Heart left ventricle (tissue), 16 donors: ENCODE data around the gene TMEM52. TPM values are rescaled to one million over a fixed set of nuclear protein-coding genes. Genes with fewer than 3 reads are reported as not detected.

Source experiments
- ATAC-seq, 4 donors: fragments of 200-7000 bp; cut with Tn5 transposase; one replicate each; pipeline ENCODE4 v1.9.1; 2020 to 2022; ENCODE audit warnings: moderate library complexity in 4 of 4, mild to moderate bottlenecking in 3 of 4, moderate number of reproducible peaks in 1 of 4
- DNase-seq, 5 donors: peaks; one replicate each; pipeline ENCODE4 v3.0.0-alpha.2; 2020
- H3K27ac ChIP-seq, 12 donors: fragments of 200-600 bp; sonication (generic) in 4 of 12; one replicate each; pipeline versions ENCODE4 v1.5.0 to v1.8.0; 2016 to 2022; ENCODE audit warnings: mild to moderate bottlenecking in 2 of 12
- H3K27me3 ChIP-seq, 9 donors: fragments of 200-600 bp; sonication (generic) in 2 of 9; one replicate each; pipeline versions ENCODE4 v1.5.1 to v1.8.0; 2016 to 2022; ENCODE audit warnings: mild to moderate bottlenecking in 3 of 9
- H3K36me3 ChIP-seq, 9 donors: fragments of 200-600 bp; sonication (generic) in 2 of 9; one replicate each; pipeline versions ENCODE4 v1.5.0 to v1.8.0; 2018 to 2022; ENCODE audit warnings: mild to moderate bottlenecking in 2 of 9
- H3K4me1 ChIP-seq, 12 donors: fragments of 200-600 bp; sonication (generic) in 4 of 12; one replicate each; pipeline versions ENCODE4 v1.5.0 to v1.8.0; 2016 to 2022; ENCODE audit warnings: mild to moderate bottlenecking in 3 of 12
- H3K4me3 ChIP-seq, 12 donors: fragments of 200-600 bp; sonication (generic) in 4 of 12; one replicate each; pipeline versions ENCODE4 v1.5.0 to v1.8.0; 2017 to 2022; ENCODE audit warnings: mild to moderate bottlenecking in 9 of 12, moderate library complexity in 4 of 12
- H3K9me3 ChIP-seq, 12 donors: fragments of 200-600 bp; sonication (generic) in 4 of 12; one replicate each; pipeline versions ENCODE4 v1.5.0 to v1.8.0; 2016 to 2022; ENCODE audit warnings: mild to moderate bottlenecking in 1 of 12
- POLR2A ChIP-seq, 2 donors: fragments of 450-650 bp; IDR thresholded peaks; one replicate each; pipeline ENCODE4 v1.6.1; 2017; ENCODE audit warnings: antibody characterized with exemption in 2 of 2, mild to moderate bottlenecking in 2 of 2, moderate library complexity in 2 of 2
- WGBS, 4 donors: extraction: QIAGEN DNeasy Blood & Tissue Kit in 2 of 4; methylation state at CpG; one replicate each; pipeline versions ENCODE4 v1.1.5 to v1.1.7; 2013 to 2018; 5-methylcytosine and 5-hydroxymethylcytosine counted together
- intact Hi-C, 10 donors: fragments of 100-400 bp; cut with DNase I; formaldehyde crosslinking; loops; one replicate each; pipeline versions ENCODE4 v1.11.1 to v1.14.2; 2022
- polyA plus RNA-seq, 2 donors: library from polyadenylated mRNA; stranded (reverse); fragments of 200-250 nt; gene quantifications; one replicate each; pipeline ENCODE4 v1.2.3, GENCODE V29; 2013
- total RNA-seq, 9 donors: library from RNA; depleted of rRNA in 2 of 9; stranded (reverse); fragments of >200 nt in 2 of 9; fragmentation: NEBNext Ultra II Directional in 3 of 9; extraction: Animal tissue kit (Norgen Biotek cat#: 25700) in 3 of 9; gene quantifications; one replicate each; pipeline versions ENCODE4 v1.1.0 to v1.2.4, GENCODE V29; 2016 to 2023
- TF ChIP-seq, protein P1 (sequence below), 12 donors: fragments of 200-600 bp; sonication (generic) in 4 of 12; IDR thresholded peaks; one replicate each; pipeline versions ENCODE4 v1.5.0 to v1.8.0; 2018 to 2022; ENCODE audit warnings: antibody characterized with exemption in 12 of 12, mild to moderate bottlenecking in 5 of 12
- donor health status: ischemic (EF 13 %, LVEDD 7.1; RV severe dilation, severe dysfunction).
- donor health status: healthy with polysubstance abuse.
- donor health status: DM: no; HTN: yes; CAD: no.
- donor health status: DM: no; HTN: no; CAD: no.
- donor health status: ischemic (EF 25% LVEDD 6.9; RV normal size, moderate dysfunction).
- donor health status: ischemic (EF 25% LVEDD 5.7; RV mildly dilated, moderate dysfunction).
- donor health status: healthy.
- donor health status: DM: yes; HTN: yes; CAD: no.
- donor health status: ischemic (EF 35%, LVEDD 5.7; RV mildly dilated, moderate dysfunction).
- donor health status: nonischemic (EF 11% LVEDD 7.7; RV severe dilation, severe dysfunction).
- donor health status: DM: yes; HTN: yes; CAD: no.
- donor health status: PGD.
- donor health status: ischemic (EF 29% LVEDD 5.4; RV normal size, mild dysfunction).
- donor health status: nonischemic (EF 23%, LVEDD 6.1; RV moderate dilation, normal function).

The TMEM52 gene
- total and polyA plus RNA-seq, 11 donors, result 0.35 to 7.9 (median 1.1) TPM

DNA sequence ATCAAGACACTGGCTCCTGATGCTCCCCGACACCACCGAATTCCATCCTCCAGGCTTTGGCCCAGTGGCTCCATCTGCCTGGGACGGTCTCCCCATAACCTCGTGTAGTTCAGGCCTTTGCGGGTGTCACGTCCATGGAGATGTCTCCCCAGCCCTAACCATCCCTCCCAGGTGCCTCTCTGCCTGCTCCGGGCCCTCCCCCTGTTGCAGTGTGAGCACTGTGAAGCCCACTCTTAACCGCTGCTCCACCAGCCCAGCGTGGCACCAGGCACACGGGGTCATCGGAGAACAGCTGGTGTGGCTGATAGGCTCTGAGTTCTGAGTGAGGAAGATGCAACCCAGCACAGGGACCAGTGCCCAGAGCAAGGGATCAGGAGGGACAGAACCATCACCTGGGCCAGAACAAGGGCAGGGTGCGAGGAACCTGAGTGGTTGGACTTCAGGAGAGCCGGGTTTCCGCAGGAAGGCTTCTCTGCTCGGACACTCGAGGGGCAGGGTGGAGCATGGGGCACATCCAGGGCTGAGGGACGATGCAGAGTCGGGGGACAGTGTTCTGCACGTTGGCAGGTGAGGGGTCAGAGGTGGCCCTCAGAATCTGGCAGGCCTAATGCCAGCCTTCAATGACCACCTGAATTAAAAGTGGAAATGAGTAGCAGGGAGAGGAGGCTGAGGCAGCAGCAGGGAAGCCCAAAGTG, 25.6 kb downstream of the TMEM52 start:
- peak in 1 of 5 donors; percentile 59 for DNase-seq
- no peaks in the 10 kb centered on the region for H3K36me3 ChIP-seq
- H3K27ac ChIP-seq, result peak overlapping the region in 1 of 12 donors; percentile 63

DNA sequence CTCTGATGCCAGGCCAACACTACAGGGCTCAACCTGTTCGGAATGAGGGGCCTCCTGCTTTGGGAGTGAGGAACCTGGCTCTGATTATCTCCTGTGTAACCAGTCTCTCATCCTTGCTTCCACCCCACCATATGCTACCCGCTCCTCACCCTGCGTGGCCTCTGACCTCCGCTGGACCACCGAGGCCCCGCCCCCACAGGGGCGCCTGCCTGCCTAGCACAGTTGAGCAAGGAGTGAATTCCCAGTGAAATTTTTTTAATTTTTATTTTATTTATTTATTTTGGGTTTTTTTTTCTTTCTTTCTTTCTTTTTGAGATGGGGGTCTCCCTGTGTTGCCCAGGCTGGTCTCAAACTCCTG, 26.3 kb downstream of the TMEM52 start:
- intact Hi-C loops, result loop anchor here in 8 of 10 donors (1.0 to 10.0 kb wide), 6 partner anchors 15 to 118 kb away; partner anchors contain the start of gene NADK (in 2 of the 8)
- peaks cover 0 to 4% (median 0%) of the 10 kb centered on the region in 9 donors for H3K27me3 ChIP-seq
- H3K27ac ChIP-seq, result peak overlapping the region in 2 of 12 donors; percentile 96 to 97
- ATAC-seq, result no peak
- DNase-seq, result no peak
- no peaks in the 10 kb centered on the region for H3K36me3 ChIP-seq
- TF ChIP-seq, protein P1, sequence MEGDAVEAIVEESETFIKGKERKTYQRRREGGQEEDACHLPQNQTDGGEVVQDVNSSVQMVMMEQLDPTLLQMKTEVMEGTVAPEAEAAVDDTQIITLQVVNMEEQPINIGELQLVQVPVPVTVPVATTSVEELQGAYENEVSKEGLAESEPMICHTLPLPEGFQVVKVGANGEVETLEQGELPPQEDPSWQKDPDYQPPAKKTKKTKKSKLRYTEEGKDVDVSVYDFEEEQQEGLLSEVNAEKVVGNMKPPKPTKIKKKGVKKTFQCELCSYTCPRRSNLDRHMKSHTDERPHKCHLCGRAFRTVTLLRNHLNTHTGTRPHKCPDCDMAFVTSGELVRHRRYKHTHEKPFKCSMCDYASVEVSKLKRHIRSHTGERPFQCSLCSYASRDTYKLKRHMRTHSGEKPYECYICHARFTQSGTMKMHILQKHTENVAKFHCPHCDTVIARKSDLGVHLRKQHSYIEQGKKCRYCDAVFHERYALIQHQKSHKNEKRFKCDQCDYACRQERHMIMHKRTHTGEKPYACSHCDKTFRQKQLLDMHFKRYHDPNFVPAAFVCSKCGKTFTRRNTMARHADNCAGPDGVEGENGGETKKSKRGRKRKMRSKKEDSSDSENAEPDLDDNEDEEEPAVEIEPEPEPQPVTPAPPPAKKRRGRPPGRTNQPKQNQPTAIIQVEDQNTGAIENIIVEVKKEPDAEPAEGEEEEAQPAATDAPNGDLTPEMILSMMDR (IDR thresholded peaks at IDR 0.05), result no peak
- TF ChIP-seq POLR2A (IDR thresholded peaks at IDR 0.05), result no peak
- no peaks in the 10 kb centered on the region for H3K9me3 ChIP-seq
- 89 to 95% (median 93%) methylated on average over 7 of the region's 7 CpGs for WGBS, 4 donors
- H3K4me3 ChIP-seq, result no peak overlapping the region
- H3K4me1 ChIP-seq, result peaks cover 0 to 57% (median 40%) of the 10 kb centered on the region in 12 donors

More for the DNA sequence above, 25.6 kb downstream of the TMEM52 start:
- Histone ChIP-seq H3K4me3 (no peak overlapping the region), H3K9me3 (no peaks in the 10 kb centered on the region), H3K27me3 (peaks cover 0 to 4% (median 0%) of the 10 kb centered on the region in 9 donors), H3K4me1 (peaks cover 0 to 50% (median 33%) of the 10 kb centered on the region in 12 donors)
- intact Hi-C loops, result loop anchor here in 8 of 10 donors (1.0 to 10.0 kb wide), 6 partner anchors 14 to 119 kb away; partner anchors contain the start of gene NADK (in 2 of the 8)
- no peak for TF ChIP-seq POLR2A (IDR thresholded peaks at IDR 0.05)
- TF ChIP-seq, protein P1 (IDR thresholded peaks at IDR 0.05), result no peak
- ATAC-seq, result no peak
- WGBS, 4 donors, result 86 to 92% (median 88%) methylated on average over 15 to 19 of the region's 19 CpGs

DNA sequence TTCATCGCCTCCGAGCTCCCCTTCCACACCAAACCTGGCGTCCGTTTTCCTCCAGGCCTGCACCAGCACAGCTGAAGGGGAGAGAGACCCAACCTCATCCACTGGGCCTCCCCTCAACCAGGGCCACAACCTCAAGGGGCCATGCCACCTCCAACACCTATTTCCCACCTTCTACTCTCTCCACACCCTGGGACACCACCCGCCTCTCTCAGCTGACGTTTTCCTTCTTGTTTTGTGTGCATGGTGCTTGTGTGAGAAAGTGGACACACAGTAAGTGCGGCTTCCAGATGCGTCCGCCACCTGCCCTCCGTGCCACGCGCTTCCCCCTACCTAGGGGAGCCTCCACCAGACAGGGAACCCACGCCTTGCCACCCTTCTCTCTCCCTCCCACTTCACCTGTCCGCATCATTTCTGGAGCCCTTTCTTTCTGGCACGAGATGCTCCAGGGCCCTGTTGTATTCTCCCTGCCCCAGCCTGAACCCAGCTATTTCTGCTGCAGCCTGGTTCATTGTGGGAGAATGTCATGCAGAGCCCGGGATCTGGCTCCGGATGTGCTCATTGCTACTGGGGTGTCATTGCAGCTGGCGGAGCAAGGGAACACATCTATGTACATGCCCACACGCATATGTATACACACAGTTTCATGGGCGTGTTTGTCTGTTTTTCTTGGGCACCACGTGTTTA, 26.9 kb downstream of the TMEM52 start:
- H3K4me1 ChIP-seq, result peaks cover 0 to 63% (median 45%) of the 10 kb centered on the region in 12 donors
- no peaks in the 10 kb centered on the region for H3K9me3 ChIP-seq
- H3K27me3 ChIP-seq, result peaks cover 0 to 4% (median 0%) of the 10 kb centered on the region in 9 donors
- H3K27ac ChIP-seq, result peak overlapping the region in 11 of 12 donors; percentile 90 to 98 (median 95)
- ATAC-seq (no peak), DNase-seq (peak in 2 of 5 donors; percentile 36 to 40)
- peak overlapping the region; percentile 43 to 100 (median 94) for H3K4me3 ChIP-seq
- TF ChIP-seq POLR2A (IDR thresholded peaks at IDR 0.05), result no peak
- TF ChIP-seq, protein P1 (IDR thresholded peaks at IDR 0.05), result no peak
- H3K36me3 ChIP-seq, result no peaks in the 10 kb centered on the region
- WGBS, 4 donors, result 63 to 77% (median 70%) methylated on average over 21 of the region's 21 CpGs
- intact Hi-C loops, result loop anchor here in 8 of 10 donors (5.0 to 10.0 kb wide), 5 partner anchors 35 to 117 kb away; partner anchors contain the start of gene NADK (in 2 of the 8)
